CD4-positive, alpha-beta T cell treated with Interleukin-12 subunit alpha and Interleukin-12 subunit beta, for 1 hour (primary cell): ENCODE data around the gene CGN.

Experiments used
- DNase-seq: peaks from one replicate; pipeline ENCODE4 v3.0.0-alpha.2; 2020

CGN gene

DNA sequence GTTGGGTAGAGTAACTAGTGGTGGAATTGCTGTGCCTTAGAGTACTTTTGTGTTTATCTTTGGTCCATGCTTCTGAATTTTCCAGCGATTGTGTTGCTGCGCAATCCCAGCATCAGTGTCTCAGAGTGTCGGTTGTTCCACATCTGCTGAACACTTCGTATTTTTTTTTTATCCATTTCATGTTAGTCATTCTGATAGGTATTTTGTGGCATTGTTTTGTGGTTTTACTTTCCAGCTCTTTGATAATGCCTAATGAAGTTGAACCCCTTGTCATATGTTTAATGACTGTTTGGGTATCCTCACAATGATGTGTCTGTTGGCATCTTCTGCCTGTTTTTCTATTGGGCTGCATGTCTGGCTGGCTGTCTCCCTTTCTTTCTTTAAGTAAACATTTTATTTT lies 42.5 kb downstream of the CGN start:
- DNase-seq, result no peak

DNA sequence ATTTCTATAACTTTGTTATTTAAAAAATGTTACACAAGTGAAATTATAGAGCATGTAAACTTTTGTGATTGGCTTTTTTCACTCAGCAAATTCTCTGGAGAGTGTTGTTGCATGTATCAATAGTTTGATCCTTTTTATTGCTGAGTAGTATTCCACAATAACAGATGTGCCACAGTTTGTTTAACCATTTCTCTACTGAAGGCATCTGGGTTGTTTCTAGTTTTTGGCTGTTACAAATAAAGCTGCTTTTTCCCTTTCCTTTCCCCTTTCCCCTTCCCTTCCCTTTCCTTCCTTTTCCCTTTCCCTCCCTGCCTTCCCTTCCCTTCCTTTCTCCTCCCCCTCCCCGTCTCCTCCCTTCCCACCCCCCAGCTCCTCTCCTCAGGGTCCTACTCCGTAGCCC lies 44.9 kb downstream of the CGN start:
- DNase-seq, result no peak

DNA sequence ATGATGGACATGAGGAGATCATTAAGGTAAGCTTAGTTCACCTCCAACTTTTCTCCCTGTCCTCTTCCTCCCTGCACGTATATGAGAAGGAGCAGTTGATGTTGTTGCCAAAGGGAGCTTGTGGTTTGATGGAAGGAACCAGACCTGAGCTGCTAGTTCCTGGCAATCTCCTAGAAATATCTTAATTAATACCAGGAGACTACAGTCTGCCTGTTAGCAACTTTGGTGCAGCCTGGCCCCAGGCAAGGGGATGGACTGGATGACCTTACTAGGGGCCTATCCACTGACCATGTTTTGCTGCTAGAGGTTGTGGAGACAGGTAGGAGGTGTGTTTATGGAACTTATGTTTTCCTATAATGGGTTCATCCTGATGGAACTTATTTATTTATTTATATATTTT lies 51.5 kb downstream of the CGN start:
- no peak for DNase-seq

DNA sequence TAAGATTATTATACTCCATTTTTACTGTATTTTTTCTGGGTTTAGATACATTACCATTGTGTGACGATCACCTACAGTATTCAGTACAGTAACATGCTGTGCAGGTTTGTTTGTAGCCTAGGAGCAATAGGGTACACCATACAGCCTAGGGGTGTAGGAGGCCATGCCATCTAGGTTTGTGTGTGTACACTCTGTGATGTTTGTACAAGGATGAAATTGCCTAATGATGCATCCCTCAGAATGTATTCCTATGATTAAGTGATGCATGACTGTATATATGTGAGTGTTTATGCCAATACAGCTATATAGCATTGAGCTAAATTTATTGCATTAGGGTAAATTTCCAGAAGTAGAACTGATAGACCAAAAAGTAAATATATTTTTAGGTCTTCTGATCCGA lies 52.2 kb downstream of the CGN start:
- no peak for DNase-seq

DNA sequence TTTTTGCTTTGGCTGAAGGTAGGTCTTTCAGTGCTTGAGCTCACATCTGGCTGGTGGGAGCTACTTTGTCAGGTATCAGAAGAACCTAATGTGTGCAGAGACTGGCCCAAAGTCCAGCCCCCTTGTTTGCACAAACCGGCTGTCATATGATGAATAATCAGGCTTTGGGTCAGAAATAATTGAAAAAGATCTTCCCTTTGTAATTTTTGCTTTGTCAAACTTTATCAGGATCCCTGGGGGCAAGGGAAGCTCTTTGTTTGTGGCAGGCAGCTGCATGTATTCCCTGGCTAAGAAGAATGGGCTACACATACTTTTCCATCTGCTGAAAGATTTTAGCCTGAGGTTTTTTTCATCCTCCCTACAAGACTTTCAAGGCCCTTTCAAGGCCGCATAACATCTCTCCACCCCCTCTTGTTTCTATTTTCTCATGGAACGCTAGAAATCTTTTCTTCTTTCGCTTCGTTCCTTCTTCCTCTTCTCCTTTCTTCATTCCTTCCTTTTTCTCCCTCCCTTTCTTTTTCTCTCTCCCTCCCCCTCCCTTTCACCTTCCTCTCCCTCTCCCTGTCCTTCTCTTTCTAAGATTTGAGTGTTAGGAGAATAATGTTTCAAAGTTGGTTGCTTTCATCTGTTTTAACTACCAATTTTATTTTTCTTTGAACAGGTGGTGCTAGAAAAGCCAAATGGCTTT lies 54.5 kb downstream of the CGN start:
- DNase-seq, result no peak

DNA sequence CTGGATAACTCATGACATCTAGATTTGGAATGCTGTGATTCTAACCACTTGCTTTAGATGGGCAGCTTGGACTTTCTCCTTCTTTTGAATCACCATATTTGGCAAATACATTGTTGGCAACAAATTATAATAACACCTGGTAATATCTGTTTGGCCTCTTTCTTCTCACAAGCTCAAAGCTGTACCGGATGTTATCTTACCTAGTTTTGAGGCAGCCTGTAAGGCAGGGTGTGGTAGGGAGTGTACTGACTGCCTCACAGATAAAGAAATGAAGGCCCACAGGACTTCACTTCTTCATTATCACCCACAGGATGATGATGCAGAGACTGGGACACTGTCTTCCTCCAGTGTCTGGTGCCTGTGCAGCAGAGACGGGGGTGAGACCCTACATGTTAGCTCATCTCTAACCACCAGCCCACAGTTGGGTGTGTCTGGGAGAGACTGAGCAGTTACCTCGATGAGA lies 57.5 kb downstream of the CGN start:
- DNase-seq, result peak; percentile 29

DNA sequence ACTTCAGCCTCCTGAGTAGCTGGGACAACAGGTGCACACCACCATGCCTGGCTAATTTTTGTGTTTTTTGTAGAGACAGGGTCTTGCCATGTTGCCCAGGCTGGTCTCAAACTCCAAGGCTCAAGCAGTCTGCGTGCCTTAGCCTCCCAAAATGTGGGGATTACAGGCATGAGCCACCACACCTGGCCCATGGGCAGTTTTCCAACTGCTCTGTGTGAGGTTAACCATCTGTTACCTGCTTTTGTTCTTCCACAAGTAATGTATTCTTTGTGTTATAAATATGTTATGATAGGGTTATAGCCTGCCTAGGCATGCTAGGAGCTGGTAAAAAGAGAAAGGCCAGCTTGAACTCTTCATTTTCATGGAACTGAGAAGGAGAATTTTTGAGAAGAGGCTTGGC lies 59.6 kb downstream of the CGN start:
- no peak for DNase-seq

DNA sequence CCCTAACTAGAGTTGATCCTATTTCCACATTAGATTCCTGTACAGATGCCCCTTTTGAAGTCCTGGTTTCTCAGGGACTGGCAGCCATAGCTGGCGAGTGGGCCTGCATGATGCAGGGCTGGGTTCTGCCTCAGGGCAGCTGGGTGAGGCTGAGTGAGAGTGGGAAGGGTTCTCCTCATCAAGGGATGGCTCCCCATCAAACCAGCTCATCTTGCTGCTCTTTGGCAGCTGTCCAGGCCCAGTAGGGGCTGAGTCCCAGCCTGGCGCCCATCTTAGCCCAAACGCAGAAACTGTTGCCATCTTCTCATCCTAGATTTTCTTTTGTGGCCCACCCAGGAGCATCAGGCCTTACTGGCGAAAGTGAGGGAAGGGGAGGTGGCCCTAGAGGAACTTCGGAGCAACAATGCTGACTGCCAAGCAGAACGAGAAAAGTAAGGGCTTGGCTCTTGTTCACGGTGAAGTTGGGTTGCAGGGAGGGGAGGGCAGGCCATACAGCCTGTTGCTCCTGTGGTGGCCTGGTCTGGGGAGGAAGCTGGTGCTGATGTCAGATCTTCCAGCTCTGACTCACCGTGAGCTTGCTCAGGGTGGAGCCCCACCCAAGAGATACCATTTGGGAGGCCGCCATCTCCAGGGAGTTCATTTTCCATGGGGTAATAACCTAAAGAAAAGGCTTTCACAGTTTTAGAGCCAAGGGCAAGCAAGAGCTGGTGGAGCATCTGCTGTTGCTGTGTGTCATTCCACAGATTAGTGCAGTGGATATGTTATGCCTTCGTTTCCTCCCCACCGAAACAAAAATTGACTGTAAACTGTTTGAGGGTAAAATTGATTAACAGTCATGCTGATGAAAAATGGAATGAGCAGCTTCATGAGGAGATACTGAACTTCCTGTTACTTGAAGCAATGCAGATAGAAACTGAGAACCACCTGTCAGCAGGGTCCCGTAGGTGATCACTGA lies 63.7 kb downstream of the CGN start:
- no peak for DNase-seq

DNA sequence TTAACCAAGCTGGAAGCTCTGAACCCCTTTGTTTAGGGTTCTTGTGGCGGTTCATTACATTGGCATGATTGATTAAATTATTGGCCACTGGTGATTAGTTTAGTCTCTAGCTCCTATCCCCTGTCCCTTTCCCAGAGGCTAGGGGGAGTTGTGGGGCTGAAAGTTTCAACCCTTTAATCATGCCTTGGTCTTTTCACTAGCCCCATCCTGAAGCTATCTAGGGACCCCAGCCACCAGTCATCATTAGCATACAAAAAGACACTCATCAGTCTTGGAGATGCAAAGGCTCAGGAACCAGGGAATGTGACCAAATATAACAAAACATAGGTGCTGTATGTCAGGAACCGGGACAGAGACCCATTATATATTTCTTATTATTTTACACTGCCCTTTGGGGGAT lies 66.0 kb downstream of the CGN start:
- no peak for DNase-seq

DNA sequence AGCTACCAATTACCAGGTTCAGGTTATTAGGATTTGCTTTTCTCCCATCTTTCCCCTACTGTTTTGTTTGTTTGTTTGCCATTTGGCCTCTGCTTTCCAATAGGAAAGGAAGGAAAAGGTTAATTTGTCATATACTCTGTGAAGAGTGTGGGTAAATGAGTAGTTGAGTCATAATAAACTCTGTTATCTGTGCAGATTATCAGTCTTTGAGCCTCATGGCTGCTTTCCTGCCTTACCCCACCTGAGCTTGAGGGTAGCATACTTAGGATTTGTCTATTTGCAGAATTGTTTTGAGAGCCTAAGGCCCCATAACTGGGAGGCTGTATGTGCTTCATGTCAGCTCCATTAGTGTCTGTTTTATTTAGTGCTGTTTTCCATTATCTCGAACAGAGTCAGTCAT lies 67.8 kb downstream of the CGN start:
- DNase-seq, result no peak

DNA sequence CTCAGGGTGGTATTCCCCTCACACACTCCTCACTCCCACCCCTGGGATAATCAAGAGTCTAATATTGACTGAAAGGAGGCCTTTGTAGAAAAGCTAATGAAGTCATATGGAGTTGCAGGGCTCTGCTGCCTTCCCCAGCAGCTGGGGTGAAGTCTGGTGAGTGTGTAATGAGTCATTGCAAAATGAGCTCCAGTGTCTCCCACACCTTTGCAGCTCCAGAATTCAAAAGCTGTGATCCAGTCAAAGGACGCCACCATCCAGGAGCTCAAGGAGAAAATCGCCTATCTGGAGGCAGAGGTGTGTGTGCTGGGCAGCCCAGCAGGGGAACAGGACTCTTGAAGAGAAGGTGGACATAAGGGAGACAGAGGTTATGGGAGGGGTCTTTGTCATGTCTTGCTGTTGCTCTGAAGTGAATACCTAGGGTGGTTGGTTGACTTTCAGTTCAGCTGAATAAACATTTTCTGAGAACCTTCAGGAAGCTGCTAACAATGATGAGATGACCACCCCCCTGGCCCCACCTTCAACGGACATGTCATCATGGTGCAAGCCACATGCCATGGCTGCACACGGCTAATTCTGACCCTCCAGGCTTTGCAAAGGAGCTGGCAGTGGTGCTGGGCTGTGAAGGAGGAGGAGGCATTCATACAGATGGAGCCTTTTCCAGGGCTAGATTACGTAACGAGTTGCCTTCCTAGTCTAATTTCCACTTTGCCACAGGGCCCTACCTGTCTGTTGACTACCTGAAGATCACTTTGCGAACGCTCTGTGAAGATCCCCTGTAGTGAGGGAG lies 68.4 kb downstream of the CGN start:
- no peak for DNase-seq

DNA sequence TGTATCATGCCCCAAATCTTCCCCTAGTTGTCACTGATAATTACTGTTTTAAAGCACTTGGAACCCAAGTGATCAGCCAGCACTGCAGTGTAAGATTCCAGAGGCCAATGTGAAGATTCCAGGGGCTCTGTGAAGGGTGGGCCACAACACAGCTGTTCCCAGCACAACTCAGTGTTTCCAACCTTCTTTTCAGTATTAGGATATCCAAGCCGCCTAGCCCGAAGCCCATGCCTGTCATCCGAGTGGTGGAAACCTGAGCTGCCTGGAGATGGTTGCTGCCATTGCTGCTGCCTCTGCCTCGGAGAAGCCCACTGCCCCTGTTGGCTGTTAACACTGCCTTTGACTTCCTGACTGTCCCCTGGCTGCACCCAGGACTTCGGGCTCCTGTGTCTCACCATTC lies 70.3 kb downstream of the CGN start:
- no peak for DNase-seq

DNA sequence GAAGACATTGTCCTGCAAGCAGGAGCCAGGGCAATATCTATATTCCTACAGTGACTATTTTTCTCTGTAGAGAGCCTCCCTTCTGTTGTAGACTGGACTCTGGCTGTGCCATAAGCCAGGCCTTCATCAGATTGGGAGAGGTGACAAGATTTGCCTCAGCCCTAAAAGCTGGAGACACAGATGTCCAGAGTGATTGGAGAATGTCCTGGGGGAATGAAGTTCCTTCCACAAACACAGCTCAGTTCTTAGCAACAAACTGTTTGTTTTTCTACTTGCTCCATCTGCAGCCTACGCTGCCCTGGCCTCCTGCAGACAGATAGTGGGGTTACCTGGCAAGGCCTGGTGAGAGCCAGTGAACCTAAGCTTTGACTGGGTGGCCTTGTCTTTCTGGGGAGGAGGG lies 70.7 kb downstream of the CGN start:
- DNase-seq, result no peak

DNA sequence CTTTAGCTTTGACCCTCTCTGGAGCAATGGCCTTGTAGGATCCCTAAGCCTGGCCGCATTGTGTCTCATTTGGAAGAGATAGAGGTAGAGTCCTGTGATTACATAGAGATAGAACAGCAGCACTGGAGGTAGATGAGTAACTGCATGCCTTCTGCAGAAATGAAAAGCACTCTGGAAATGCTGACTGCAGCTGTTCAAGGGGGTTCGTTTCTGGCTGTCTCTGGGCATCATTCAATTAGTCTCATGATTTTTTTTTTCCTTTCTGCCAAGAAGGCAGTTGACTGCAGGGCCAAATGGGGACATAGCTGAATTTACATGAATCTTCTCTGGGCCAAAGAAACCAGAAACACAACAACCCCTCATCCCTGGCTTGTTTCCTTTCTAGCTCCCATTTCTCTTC lies 72.6 kb downstream of the CGN start:
- no peak for DNase-seq

DNA sequence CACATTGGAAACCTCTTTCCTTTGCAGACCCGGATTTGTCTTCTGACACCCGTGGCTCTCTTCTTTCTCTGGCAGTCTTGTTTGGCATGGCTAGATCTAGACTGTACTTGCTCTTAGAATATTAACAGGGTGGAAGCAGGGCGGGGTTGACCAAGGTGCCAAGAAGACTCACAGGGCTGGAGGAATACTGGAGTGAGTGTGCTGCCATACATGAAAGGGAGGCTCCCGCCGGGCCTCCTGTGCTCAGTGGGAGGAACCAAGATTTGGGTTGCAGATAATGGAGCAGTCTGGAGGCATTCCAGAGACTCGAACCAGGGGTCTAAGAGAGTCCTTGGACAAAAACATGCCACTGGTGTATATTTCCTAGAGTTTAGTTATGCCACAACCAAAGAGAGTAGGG lies 73.1 kb downstream of the CGN start:
- no peak for DNase-seq

DNA sequence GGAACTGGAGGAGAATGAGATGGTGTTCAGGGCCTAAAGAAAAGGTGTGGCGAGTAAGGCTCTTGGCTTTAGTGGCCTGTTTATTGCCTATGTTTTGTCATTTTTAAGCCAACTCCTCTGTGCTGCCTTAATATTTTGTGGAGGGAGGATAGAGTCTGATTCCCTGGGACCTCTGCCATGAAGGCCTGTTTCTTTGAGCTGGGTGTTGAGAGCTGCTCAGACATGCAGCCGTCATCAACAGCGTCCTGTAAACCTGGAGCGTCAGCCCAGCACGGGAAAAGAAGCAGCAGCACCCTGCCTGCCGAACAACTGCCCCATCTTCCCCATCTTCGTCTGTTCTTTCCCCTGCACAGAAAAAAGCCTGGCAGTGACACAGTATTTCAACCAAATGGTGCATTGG lies 73.6 kb downstream of the CGN start:
- DNase-seq, result no peak

DNA sequence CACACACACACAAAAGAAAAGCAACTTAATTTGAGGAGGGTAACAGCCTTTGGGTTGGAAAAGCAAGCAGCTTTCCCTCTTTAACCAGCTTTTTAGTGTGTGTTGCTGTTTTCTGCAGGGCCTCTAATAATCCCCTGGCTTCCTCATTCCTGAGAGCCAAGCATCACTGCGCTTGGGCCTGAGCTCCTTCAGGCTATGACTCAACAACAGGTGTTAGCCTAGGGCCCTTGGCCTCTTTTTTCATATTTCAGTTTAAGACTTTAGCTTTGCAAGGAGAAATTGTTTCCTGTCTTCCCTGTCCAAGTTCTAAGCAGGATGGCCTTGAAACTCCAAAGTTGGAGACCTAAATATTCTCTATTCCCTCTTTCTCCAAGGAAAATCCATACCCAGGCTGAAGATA lies 74.4 kb downstream of the CGN start:
- DNase-seq, result no peak
